Keratinocyte (primary cell): Measurements from ENCODE around the gene SELENOF.

Experiments
- EZH2 ChIP-seq: IDR thresholded peaks from one replicate; pipeline ENCODE4 v1.6.1; 2012; ENCODE audit warnings: inconsistent platforms, mild to moderate bottlenecking, low read length, moderate library complexity
- TF ChIP-seq, protein P1 (sequence below), 3 experiments: IDR thresholded peaks in 1 of 3; conservative IDR thresholded peaks in 1 of 3; optimal IDR thresholded peaks in 1 of 3; 2 replicates in 2 of 3; 3 replicates in 1 of 3; pipeline versions ENCODE3 to v1.5.1; 2011; ENCODE audit warnings: low read length in 3 of 3, mild to moderate bottlenecking in 3 of 3, moderate library complexity in 2 of 3, control low read depth in 1 of 3, inconsistent platforms in 1 of 3; ENCODE audit not compliant: insufficient read depth in 2 of 3; ENCODE audit errors: extremely low read depth in 1 of 3

DNA sequence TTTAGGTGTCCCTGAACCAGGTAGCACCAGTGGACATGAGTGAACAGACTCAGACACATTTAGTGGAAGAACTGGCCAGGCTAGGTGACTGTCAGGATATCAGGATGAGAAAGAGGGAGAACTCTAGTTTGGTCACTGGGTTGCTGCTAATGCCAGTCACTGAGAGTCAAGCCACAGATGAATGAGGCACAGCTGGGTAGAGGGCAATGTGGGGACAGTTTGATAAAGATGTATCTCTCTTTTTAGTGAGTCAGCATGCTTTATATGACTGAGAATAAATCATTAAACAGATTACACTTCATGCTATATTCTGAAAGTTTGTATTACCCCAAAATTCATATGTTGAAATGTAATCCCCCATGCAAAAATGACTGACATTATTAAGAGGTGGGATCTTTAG, 87.1 kb downstream of the SELENOF start:
- TF ChIP-seq, protein P1, sequence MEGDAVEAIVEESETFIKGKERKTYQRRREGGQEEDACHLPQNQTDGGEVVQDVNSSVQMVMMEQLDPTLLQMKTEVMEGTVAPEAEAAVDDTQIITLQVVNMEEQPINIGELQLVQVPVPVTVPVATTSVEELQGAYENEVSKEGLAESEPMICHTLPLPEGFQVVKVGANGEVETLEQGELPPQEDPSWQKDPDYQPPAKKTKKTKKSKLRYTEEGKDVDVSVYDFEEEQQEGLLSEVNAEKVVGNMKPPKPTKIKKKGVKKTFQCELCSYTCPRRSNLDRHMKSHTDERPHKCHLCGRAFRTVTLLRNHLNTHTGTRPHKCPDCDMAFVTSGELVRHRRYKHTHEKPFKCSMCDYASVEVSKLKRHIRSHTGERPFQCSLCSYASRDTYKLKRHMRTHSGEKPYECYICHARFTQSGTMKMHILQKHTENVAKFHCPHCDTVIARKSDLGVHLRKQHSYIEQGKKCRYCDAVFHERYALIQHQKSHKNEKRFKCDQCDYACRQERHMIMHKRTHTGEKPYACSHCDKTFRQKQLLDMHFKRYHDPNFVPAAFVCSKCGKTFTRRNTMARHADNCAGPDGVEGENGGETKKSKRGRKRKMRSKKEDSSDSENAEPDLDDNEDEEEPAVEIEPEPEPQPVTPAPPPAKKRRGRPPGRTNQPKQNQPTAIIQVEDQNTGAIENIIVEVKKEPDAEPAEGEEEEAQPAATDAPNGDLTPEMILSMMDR (optimal IDR thresholded peaks at IDR 0.05 in 1 of 3, IDR thresholded peaks at IDR 0.05 in 1 of 3, conservative IDR thresholded peaks at IDR 0.05 in 1 of 3; ENCODE audit: extremely low read depth in 1 of 3, insufficient read depth in 2 of 3, low read length in 3 of 3), result no peak
- no peak for TF ChIP-seq EZH2
